Stimulated activated CD4-positive, alpha-beta T cell treated with anti-CD3 and anti-CD28 coated beads, TNF-alpha, amount 100 ng/mL, for 48 hours (primary cell): ENCODE results near the gene ZFP2.

Experiments
- DNase-seq, 3 donors: peaks; one replicate each; pipeline ENCODE4 v3.0.0-alpha.2; 2020; ENCODE audit warnings: low read depth in 3 of 3

ZFP2 gene

DNA sequence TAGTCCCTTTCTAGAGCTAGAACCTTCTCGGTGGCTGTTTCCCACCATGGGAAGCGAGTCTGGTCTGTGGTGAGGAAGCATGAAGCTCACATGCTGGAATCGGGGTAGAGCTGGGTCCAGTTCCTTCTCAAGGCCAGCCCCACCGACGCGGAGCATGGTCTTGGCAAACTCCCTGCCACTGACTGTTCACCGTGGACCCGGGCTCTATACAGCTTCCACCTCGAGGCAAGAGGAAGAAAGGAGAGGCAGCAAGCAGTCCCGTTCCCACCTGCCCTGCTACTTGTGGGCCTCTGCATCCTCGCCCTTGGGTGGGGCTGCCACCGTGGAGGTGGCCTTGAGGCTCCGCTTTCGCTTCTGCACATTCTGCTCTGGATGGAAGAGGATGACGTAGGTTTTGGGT is 85.7 kb downstream of the ZFP2 start:
- no peak for DNase-seq
